Ovary (tissue), 3 donors: ENCODE measurements around the gene EDIL3.

Experiments
- POLR2A ChIP-seq: fragments of 450-650 bp; IDR thresholded peaks from one replicate; pipeline ENCODE4 v1.6.1; 2017; ENCODE audit warnings: antibody characterized with exemption, mild to moderate bottlenecking, moderate library complexity
- TF ChIP-seq, protein P1 (sequence below), 3 donors: fragments of 450-650 bp in 2 of 3; fragments of 200-600 bp in 1 of 3; IDR thresholded peaks; one replicate each; pipeline versions ENCODE4 v1.5.1 to v1.8.0; 2016 to 2022; ENCODE audit warnings: antibody characterized with exemption in 3 of 3, mild to moderate bottlenecking in 1 of 3
- donor health status: DM: no; HTN: no; CAD: no.

DNA sequence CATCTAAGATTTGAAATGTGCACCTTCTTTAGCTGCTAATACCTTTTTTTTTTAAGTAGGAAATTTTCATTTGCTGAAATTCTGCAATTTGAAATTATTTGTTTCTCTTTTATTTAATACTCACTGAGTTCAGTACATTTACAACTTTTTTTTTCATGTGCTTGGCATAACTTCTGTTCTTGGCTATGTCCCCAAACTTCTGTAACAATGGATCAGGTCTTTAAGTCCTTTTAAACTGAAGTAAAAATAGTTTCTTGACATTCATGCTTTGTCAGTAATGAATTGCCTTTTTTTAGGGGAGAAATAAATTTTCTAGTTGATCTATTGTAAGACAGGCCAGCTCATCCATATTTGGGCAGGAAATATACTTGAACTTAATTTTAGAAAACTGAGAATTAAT, 41.5 kb downstream of the EDIL3 start:
- TF ChIP-seq POLR2A, result no peak
- TF ChIP-seq, protein P1, sequence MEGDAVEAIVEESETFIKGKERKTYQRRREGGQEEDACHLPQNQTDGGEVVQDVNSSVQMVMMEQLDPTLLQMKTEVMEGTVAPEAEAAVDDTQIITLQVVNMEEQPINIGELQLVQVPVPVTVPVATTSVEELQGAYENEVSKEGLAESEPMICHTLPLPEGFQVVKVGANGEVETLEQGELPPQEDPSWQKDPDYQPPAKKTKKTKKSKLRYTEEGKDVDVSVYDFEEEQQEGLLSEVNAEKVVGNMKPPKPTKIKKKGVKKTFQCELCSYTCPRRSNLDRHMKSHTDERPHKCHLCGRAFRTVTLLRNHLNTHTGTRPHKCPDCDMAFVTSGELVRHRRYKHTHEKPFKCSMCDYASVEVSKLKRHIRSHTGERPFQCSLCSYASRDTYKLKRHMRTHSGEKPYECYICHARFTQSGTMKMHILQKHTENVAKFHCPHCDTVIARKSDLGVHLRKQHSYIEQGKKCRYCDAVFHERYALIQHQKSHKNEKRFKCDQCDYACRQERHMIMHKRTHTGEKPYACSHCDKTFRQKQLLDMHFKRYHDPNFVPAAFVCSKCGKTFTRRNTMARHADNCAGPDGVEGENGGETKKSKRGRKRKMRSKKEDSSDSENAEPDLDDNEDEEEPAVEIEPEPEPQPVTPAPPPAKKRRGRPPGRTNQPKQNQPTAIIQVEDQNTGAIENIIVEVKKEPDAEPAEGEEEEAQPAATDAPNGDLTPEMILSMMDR (IDR thresholded peaks at IDR 0.05), result no peak
